ENCODE results near the gene NXNL1.
A peak's percentile ranks its signal among the peaks of the same experiment; 100 is the strongest.
"Not testable (repeated sequence)": the region's sequence is repeated elsewhere in the genome, so short reads cannot be mapped to it uniquely, and the experiment has no call there.

NXNL1 gene

GRCh38 chr19:17484520-17485185 is 23.9 kb upstream of the NXNL1 start:
- DNase-seq, result no peak

- no peak for DNase-seq
These were observed 22.9 kb upstream of the NXNL1 start for GRCh38 chr19:17483605-17484002.

GRCh38 chr19:17482877-17483604 is 22.3 kb upstream of the NXNL1 start:
- DNase-seq, result no peak

- no peak for DNase-seq
These were observed 21.3 kb upstream of the NXNL1 start for GRCh38 chr19:17481986-17482385.

GRCh38 chr19:17479325-17479791 is 18.6 kb upstream of the NXNL1 start:
- DNase-seq, result no peak

- DNase-seq, result no peak
These were observed 14.9 kb upstream of the NXNL1 start for GRCh38 chr19:17475541-17476115.

GRCh38 chr19:17475011-17475540 is 14.3 kb upstream of the NXNL1 start:
- DNase-seq, result not testable (repeated sequence)

GRCh38 chr19:17473041-17473440 is 12.3 kb upstream of the NXNL1 start:
- DNase-seq, result no peak

- DNase-seq, result no peak
These were observed 10.8 kb upstream of the NXNL1 start for GRCh38 chr19:17471410-17472125.

GRCh38 chr19:17470068-17470841 is 9.5 kb upstream of the NXNL1 start, which contains the start of gene SLC27A1:
SLC27A1 (plus strand) TSS chr19:17470524; CDS start chr19:17470541, 17 bp downstream.
- DNase-seq, result peak; percentile 67

GRCh38 chr19:17469481-17470067 is 8.8 kb upstream of the NXNL1 start:
- peak; percentile 44 for DNase-seq

GRCh38 chr19:17469092-17469480 is 8.4 kb upstream of the NXNL1 start:
- no peak for DNase-seq

- DNase-seq, result no peak
These were observed 7.8 kb upstream of the NXNL1 start for GRCh38 chr19:17468302-17469091.

GRCh38 chr19:17467471-17468301 is 7.0 kb upstream of the NXNL1 start:
- DNase-seq, result no peak

GRCh38 chr19:17466487-17466850 is 5.7 kb upstream of the NXNL1 start:
- no peak for DNase-seq

GRCh38 chr19:17458970-17459369 is 1.8 kb downstream of the NXNL1 start:
- no peak for DNase-seq

- no peak for DNase-seq
These were observed 3.1 kb downstream of the NXNL1 start for GRCh38 chr19:17457616-17458015.

- no peak for DNase-seq
These were observed 4.6 kb downstream of the NXNL1 start for GRCh38 chr19:17456127-17456526.

- DNase-seq, result no peak
These were observed 5.2 kb downstream of the NXNL1 start for GRCh38 chr19:17455308-17456123.
